SW 1271 (cell line): ENCODE results near the gene LTBP1.
"Not testable (repeated sequence)": the region's sequence is repeated elsewhere in the genome, so short reads cannot be mapped to it uniquely, and the experiment has no call there.

Experiments
- DNase-seq, 2 experiments: peaks; one replicate each; lab custom pipeline; 2025; lab: John Stamatoyannopoulos, UW

LTBP1 gene

GRCh38 chr2:33229646-33230045 lies 282.9 kb downstream of the LTBP1 start:
- no peak for DNase-seq

GRCh38 chr2:33230195-33230594 lies 283.4 kb downstream of the LTBP1 start:
- no peak for DNase-seq

- DNase-seq: no peak
Observed at GRCh38 chr2:33230842-33231241, 284.1 kb downstream of the LTBP1 start.

GRCh38 chr2:33235559-33235958 lies 288.8 kb downstream of the LTBP1 start:
- DNase-seq: not testable (repeated sequence)

GRCh38 chr2:33236482-33237385 lies 290.0 kb downstream of the LTBP1 start:
- DNase-seq: no peak

- DNase-seq: no peak
Observed at GRCh38 chr2:33238111-33238510, 291.4 kb downstream of the LTBP1 start.

GRCh38 chr2:33240178-33240577 lies 293.4 kb downstream of the LTBP1 start:
- no peak for DNase-seq

GRCh38 chr2:33241072-33241471 lies 294.3 kb downstream of the LTBP1 start:
- no peak for DNase-seq

- DNase-seq: no peak
Observed at GRCh38 chr2:33241581-33241980, 294.8 kb downstream of the LTBP1 start.

GRCh38 chr2:33242845-33243244 lies 296.1 kb downstream of the LTBP1 start:
- DNase-seq: no peak

GRCh38 chr2:33246432-33246831 lies 299.7 kb downstream of the LTBP1 start:
- no peak for DNase-seq

- DNase-seq: no peak
Observed at GRCh38 chr2:33247365-33247764, 300.6 kb downstream of the LTBP1 start.

GRCh38 chr2:33250417-33251029 lies 303.8 kb downstream of the LTBP1 start:
- DNase-seq: no peak

GRCh38 chr2:33256162-33256755 lies 309.5 kb downstream of the LTBP1 start:
- no peak for DNase-seq

GRCh38 chr2:33258387-33258786 lies 311.6 kb downstream of the LTBP1 start:
- DNase-seq: no peak

- no peak for DNase-seq
Observed at GRCh38 chr2:33262097-33262496, 315.3 kb downstream of the LTBP1 start.

- DNase-seq: no peak
Observed at GRCh38 chr2:33264766-33265165, 318.0 kb downstream of the LTBP1 start.

- DNase-seq: no peak
Observed at GRCh38 chr2:33265584-33266338, 319.0 kb downstream of the LTBP1 start.

GRCh38 chr2:33266467-33266866 lies 319.7 kb downstream of the LTBP1 start:
- no peak for DNase-seq

GRCh38 chr2:33267043-33267442 lies 320.3 kb downstream of the LTBP1 start:
- DNase-seq: no peak

- DNase-seq: no peak
Observed at GRCh38 chr2:33267756-33268155, 321.0 kb downstream of the LTBP1 start.

GRCh38 chr2:33268246-33268831 lies 321.6 kb downstream of the LTBP1 start:
- DNase-seq: no peak
